Duodenal mucosa (tissue), 2 donors: ENCODE measurements around the gene PLXNA2.

ENCODE experiments used
- H3K27ac ChIP-seq: one replicate; pipeline ENCODE4 v1.7.0; 2013; ENCODE audit warnings: low read depth, low read length
- H3K27me3 ChIP-seq, 2 donors: one replicate each; pipeline ENCODE4 v1.7.0; 2013; ENCODE audit warnings: low read length in 2 of 2, control low read depth in 1 of 2; ENCODE audit not compliant: insufficient read depth in 2 of 2, control insufficient read depth in 1 of 2
- H3K36me3 ChIP-seq, 2 donors: one replicate each; pipeline ENCODE4 v1.7.0; 2013; ENCODE audit warnings: low read length in 2 of 2, control low read depth in 1 of 2; ENCODE audit not compliant: insufficient read depth in 2 of 2, control insufficient read depth in 1 of 2
- H3K4me1 ChIP-seq, 2 donors: one replicate each; pipeline ENCODE4 v1.7.0; 2013; ENCODE audit warnings: low read length in 2 of 2, control low read depth in 1 of 2; ENCODE audit not compliant: insufficient read depth in 2 of 2, control insufficient read depth in 1 of 2
- H3K4me3 ChIP-seq, 2 donors: one replicate each; pipeline ENCODE4 v1.7.0; 2013; ENCODE audit warnings: low read length in 2 of 2, low read depth in 1 of 2
- H3K9ac ChIP-seq, 2 donors: one replicate each; pipeline ENCODE4 v1.7.0; 2013; ENCODE audit warnings: low read length in 2 of 2, low read depth in 1 of 2
- H3K9me3 ChIP-seq, 2 donors: one replicate each; pipeline ENCODE4 v1.7.0; 2013; ENCODE audit warnings: low read length in 2 of 2, control low read depth in 1 of 2; ENCODE audit not compliant: control insufficient read depth in 1 of 2

PLXNA2 gene

DNA sequence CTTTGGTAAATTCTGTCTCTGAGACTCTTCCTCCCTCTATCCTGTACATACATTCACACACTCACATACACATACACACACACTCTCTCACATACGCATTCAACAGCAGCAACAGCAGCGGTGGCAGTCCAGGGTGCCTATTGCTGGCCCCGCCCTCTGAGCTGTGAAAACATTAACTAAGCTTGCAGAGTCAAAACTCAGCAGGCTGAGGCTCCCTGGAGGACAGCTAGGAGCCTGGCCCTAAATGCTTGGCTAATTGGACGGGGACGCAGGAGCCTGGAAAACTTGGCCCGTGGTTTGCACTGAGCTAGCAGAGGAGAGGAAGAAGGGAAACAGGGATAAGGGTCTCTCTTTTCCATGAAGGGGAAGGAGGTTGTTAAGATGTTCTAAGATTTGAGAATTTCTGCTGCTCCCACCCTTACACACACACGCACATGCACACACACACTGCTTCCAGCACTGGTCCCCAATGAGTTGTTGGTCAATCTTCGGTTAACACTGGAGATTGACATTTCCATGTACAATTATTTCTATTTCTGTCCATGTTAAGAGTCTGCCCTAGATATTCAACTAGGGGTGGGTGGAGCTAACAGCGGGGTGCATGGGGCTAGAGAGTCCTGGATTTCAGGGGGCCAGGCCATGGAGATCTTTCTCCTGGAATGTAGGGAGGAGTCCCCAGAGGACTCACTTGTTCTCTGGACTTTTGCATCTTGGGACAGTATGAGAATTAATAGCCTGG lies 94.2 kb downstream of the PLXNA2 start:
- Histone ChIP-seq H3K9me3 (no peaks in the 10 kb centered on the region), H3K9ac (no peak overlapping the region), H3K36me3 (peaks cover 0 to 3% of the 10 kb centered on the region in 2 donors), H3K4me3 (no peak overlapping the region), H3K27ac (no peak overlapping the region), H3K4me1 (peaks cover 57 to 60% of the 10 kb centered on the region in 2 donors), H3K27me3 (no peaks in the 10 kb centered on the region)

DNA sequence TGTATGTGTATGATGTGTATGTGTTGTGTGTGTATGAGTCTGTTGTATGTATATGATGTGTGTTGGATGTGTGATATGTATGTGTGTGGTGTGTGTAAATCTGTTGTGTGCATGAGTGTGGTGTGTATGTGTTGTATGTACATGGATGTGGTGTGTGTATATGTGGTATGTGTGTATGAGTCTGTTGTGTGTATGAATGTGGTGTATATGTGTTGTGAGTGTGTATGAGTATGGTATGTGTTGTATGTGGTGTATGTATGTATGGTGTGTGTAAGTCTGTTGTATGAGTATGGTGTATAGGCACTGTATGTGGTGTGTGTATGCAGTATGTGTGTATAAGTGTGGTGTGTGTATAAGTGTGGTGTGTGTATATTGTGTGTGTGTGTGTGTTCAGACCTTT lies 95.0 kb downstream of the PLXNA2 start:
- Histone ChIP-seq H3K36me3 (peaks cover 0 to 3% of the 10 kb centered on the region in 2 donors), H3K9ac (no peak overlapping the region), H3K9me3 (no peaks in the 10 kb centered on the region), H3K27me3 (no peaks in the 10 kb centered on the region), H3K27ac (no peak overlapping the region), H3K4me1 (peaks cover 50 to 52% of the 10 kb centered on the region in 2 donors), H3K4me3 (no peak overlapping the region)

DNA sequence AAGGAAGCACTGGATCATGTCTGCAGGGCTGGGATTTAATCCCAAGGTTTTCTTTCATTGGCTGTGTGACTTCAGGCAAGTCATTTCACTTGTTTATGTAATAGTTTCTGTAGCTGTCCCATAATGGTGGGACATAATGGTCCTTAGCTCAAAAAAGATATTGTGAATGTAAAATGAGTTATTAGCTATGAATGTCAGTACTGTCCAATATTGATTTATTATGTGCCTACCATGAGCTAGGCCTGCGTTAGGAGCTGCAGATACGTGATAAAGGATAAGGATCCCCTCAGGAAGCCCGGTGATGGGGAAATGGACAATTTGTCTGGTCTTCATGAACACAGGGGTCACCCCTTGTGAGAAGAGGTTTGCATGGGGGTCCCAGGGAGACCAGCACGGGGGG lies 95.8 kb downstream of the PLXNA2 start:
- Histone ChIP-seq H3K9me3 (no peaks in the 10 kb centered on the region), H3K27me3 (no peaks in the 10 kb centered on the region), H3K27ac (no peak overlapping the region), H3K9ac (no peak overlapping the region), H3K36me3 (peaks cover 0 to 3% of the 10 kb centered on the region in 2 donors), H3K4me3 (no peak overlapping the region), H3K4me1 (peaks cover 42 to 44% of the 10 kb centered on the region in 2 donors)

DNA sequence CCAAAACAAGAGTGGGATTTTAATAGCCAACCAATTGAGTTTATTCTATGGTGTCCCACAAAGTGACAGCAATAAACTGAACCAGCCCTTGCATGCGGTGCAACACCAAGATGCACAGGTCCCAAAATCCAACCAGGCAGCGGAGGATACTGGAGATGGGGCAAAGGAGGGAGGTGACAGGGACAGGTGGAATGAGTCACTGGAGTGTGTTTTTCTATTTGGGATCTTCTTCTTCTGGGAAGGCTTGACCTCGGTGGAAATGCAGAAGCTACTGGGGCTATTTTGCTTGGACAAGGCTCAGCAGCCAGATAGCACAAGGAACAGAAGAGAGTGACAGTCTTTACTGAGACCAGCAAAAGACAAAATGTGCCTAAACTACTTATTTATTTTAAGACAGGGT lies 97.5 kb downstream of the PLXNA2 start:
- H3K4me3 ChIP-seq: no peak overlapping the region
- H3K9me3 ChIP-seq: no peaks in the 10 kb centered on the region
- H3K27me3 ChIP-seq: no peaks in the 10 kb centered on the region
- no peak overlapping the region for H3K9ac ChIP-seq
- H3K36me3 ChIP-seq: peaks cover 0 to 12% of the 10 kb centered on the region in 2 donors
- H3K27ac ChIP-seq: no peak overlapping the region
- H3K4me1 ChIP-seq: peaks cover 25 to 30% of the 10 kb centered on the region in 2 donors

DNA sequence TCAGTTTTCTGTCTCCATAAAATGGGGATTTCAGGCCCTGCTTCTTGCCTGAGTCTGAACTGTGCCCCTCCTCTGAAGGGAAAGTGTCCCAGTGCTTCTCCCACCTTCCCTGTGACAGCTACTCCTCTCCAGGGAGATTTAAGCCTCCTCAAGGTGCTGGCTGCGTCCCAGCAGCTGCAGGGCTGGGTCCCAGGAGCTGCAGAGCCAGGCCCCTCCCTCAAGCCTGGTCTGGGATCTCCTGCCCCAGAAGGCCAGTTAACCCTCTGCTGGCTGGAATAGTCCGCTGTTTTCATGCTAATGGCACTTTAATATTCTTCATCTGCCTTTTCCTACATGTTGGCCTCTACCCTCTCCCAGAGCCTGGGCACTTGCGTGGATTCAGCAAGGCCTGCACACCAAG lies 99.0 kb downstream of the PLXNA2 start:
- H3K4me3 ChIP-seq: no peak overlapping the region
- peaks cover 10 to 15% of the 10 kb centered on the region in 2 donors for H3K4me1 ChIP-seq
- H3K9ac ChIP-seq: no peak overlapping the region
- H3K27ac ChIP-seq: no peak overlapping the region
- no peaks in the 10 kb centered on the region for H3K9me3 ChIP-seq
- peaks cover 3 to 24% of the 10 kb centered on the region in 2 donors for H3K36me3 ChIP-seq
- H3K27me3 ChIP-seq: no peaks in the 10 kb centered on the region

DNA sequence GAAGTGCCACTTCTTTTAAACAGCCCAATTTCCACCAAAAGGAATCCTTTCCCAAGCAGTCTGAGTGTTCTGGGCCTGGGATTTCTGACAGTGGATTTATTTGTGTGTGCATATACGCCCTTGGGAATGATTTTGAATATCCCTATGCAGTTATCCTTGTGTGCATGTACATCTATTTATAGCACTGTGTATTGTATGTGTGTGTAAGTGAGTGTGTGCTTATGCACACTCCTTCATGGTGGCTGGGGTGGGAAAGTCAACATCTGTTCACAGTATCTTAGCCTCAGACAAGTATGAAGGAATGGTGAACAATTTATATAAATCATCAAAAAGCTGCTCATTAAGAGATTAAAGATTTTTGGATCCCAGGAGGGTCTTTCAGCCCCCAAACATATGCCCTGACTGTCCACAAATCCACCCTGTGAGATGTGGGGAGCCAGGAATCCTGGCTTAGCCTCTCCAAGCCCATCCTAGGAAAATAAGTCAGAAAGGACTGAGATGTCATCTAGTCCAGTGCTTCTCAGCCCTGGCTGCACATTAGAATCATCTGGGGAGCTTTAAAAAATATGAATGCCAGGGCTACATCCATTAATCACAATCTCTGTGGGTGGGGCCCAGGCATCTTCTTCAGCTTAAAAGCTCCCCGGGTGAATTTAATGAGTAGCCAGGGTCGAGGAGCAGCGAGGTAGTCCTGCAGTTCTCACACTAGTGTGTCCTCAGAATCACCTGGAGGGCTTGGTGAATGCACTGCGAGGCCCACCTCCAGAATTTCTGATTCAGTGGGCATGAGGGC lies 101.4 kb downstream of the PLXNA2 start:
- Histone ChIP-seq H3K36me3 (peaks cover 6 to 39% of the 10 kb centered on the region in 2 donors), H3K9ac (no peak overlapping the region), H3K4me1 (peaks cover 0 to 5% of the 10 kb centered on the region in 2 donors), H3K27me3 (no peaks in the 10 kb centered on the region), H3K27ac (no peak overlapping the region), H3K4me3 (no peak overlapping the region), H3K9me3 (no peaks in the 10 kb centered on the region)

DNA sequence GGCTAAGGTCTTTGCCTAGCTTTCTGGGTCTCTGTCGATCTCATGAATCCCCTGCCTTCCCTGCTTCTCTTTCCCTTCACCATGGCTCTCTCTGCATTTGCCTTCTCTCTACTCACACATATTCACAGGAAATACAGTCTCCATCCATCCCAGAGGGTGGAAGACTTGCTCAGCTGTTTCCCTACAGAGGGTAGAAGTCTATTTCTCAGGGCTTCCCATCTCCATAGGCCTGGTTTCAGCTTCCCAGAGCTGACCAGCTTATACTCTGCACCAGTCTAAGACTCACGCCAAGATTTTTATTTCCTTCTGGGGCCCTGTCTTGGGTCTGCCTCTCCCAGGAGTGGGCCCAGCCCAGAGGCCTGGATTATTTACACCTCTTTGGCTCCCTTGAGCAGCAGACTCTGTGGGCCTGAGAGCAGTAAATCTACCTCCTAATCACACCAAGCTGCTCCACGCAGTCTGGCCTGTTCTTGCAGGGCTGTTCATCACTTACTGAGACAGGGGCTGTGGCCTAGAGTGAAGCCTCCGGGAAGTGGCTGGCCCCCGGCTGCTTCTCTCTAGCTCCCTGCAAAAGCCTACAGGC lies 102.5 kb downstream of the PLXNA2 start:
- H3K4me3 ChIP-seq: no peak overlapping the region
- peaks cover 0 to 5% of the 10 kb centered on the region in 2 donors for H3K4me1 ChIP-seq
- H3K36me3 ChIP-seq: peaks cover 6 to 37% of the 10 kb centered on the region in 2 donors
- no peak overlapping the region for H3K9ac ChIP-seq
- no peaks in the 10 kb centered on the region for H3K27me3 ChIP-seq
- no peaks in the 10 kb centered on the region for H3K9me3 ChIP-seq
- H3K27ac ChIP-seq: no peak overlapping the region

DNA sequence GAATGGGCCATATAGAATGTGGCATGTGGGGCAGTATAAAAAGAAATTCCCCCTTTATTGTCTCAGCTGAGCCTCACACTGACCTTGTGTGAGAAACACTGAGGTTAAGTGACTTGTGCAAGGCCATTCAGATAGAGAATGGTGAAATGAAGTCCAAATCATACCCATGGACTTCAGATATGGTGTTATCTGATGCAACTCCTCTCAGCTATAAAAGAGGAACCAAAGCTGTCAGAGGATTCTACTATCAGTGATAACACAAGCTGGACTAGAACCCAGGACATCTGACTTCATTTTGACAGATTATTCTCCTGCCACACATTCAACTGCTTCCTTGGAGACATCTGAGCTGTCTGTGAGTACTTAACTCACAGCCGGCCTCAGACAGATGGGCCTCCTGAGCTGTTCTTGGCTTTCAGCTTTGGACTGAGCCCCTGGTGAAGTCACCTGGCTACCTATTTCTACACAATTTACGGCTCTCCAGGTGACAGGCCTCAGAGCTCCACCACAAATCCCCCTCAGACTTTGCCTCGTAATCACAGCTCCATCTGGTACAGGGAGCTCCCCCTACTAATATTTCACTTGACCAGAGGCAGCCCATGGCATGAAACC lies 104.6 kb downstream of the PLXNA2 start:
- Histone ChIP-seq H3K36me3 (peaks cover 6 to 37% of the 10 kb centered on the region in 2 donors), H3K9me3 (no peaks in the 10 kb centered on the region), H3K9ac (no peak overlapping the region), H3K4me3 (no peak overlapping the region), H3K27me3 (no peaks in the 10 kb centered on the region), H3K4me1 (no peaks in the 10 kb centered on the region), H3K27ac (no peak overlapping the region)

DNA sequence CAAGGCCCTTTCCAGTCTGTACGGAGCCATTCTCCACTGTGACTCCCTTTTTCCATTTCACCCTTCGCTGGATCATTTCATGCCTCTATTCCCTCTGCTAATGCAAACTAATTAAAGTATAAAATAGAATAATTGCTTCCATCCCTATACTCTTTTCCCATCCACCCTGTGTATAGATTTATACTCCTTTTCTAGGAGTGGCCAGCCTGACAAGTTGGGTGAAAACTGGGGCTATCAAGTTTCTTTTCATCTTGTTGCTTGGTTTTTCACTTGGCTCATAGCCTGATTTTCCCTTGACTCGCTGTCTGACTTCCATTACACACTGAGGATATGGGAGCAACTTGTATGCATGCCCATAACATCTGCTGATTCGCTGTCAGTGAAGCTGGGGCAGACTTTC lies 107.0 kb downstream of the PLXNA2 start:
- H3K36me3 ChIP-seq: peaks cover 6 to 32% of the 10 kb centered on the region in 2 donors
- H3K9ac ChIP-seq: no peak overlapping the region
- no peak overlapping the region for H3K4me3 ChIP-seq
- peaks cover 6 to 8% of the 10 kb centered on the region in 2 donors for H3K4me1 ChIP-seq
- no peak overlapping the region for H3K27ac ChIP-seq
- no peaks in the 10 kb centered on the region for H3K9me3 ChIP-seq
- H3K27me3 ChIP-seq: no peaks in the 10 kb centered on the region
